Stimulated activated CD8-positive, alpha-beta memory T cell treated with anti-CD3 and anti-CD28 coated beads, Interleukin-12 subunit alpha, Interleukin-12 subunit beta, amount 100 ng/mL, for 24 hours (primary cell): ENCODE results near the gene TRABD2B.

ENCODE experiments used
- DNase-seq: peaks from one replicate; pipeline ENCODE4 v3.0.0-alpha.2; 2020; ENCODE audit errors: extremely low read depth

Gene TRABD2B

DNA sequence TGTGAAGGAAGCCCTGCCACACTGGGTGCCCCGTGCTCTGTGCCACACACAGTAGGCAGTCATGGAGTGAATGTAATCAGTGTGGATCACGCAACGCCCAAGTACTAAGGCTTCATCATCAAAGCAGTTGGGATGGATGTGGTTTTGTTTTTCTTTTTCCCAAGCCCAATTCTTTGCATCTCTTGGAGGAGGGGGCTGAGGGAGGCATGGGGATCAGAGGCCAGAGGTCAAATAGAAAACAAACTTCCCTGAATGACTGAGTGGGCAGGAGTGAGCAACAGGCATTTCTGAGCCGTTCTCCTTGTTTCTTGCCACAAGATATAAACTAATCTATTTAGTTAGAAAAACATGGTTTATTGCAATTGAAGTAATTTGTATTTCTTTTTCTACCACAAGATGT, 85.3 kb downstream of the TRABD2B start:
- no peak for DNase-seq

DNA sequence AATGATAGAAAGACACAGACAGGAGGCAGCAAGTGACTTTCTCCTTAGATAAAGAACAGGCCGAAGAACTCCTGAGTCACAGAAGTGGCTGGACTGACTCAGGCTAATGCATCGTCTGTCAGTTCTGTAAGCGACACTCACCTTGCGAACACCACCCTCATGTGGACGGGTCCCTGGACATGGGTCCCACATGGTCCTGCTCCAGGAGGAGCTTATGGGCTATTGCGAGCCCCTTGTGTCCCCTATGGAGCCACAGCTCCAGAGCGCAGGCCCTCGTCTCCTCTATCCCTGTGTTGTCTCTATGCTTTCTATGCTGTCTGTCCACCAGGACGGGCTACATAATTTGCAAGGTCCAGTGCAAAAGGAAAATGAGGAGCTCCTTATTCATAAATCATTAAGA, 85.8 kb downstream of the TRABD2B start:
- no peak for DNase-seq

DNA sequence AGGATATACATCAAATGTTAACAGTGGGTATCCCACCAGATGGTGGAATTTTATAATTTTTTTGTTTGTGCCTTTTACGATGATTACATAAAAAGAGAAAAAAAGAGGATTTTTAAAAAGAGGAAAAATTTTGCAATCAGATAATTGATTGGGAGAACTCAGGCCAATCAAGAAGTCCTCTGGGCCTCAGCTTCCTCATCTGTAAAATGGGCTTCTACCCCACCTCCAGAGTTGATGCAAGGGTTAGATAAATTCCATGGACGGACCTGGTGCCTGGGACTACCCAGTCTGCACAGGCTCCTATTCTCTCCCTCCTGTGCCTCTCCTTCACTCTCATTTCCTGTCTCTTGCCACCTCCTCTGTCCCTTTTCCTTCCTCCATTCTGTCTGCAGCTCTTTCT, 88.9 kb downstream of the TRABD2B start:
- DNase-seq: no peak

DNA sequence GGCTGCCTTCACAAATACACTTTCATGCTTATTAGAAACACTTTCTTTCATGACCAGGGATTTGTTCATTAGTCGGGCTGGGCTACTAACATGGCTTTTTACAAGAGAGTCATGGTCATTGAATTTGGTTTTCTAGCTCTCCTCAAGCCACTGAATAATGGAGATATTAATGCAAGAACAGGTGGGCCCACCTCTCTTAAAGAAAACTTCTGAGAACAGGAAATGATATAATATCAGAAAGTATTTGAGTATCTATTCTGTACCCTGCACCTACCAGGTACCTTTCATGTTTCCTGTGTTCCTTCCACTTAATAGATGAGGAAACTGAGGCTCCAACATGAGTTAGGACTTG, 90.0 kb downstream of the TRABD2B start:
- DNase-seq: no peak

DNA sequence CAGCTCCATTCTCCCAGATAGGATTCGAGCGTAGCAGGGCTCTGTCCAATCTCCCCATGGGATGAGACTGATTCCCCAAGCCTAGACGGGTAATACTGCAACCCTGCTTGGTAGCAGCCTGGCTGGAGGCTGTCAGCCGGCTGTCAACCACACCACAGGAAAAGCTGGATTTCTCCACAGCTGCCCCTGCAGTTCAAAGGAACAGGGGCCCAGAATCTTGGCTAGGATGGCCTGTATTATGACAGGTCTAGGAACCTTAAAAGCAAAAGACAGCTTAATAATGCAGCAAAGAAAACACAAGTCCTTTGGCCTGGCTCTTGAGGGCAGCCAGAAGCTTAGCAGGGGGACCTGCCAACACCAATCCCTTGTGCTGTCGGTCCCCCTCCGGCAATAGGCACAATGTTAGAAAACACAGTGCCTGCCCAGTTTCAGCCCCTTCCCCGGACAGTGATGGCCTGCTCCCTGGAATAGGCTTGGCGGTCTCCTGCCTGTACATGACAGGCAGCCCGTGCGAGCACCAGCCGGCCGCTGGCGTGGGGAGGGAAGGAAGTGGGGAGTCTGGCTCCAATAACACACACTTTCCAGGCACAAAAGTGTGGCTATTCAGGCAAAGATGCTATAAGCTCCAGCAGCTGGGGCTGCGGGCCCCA, 90.5 kb downstream of the TRABD2B start:
- no peak for DNase-seq

DNA sequence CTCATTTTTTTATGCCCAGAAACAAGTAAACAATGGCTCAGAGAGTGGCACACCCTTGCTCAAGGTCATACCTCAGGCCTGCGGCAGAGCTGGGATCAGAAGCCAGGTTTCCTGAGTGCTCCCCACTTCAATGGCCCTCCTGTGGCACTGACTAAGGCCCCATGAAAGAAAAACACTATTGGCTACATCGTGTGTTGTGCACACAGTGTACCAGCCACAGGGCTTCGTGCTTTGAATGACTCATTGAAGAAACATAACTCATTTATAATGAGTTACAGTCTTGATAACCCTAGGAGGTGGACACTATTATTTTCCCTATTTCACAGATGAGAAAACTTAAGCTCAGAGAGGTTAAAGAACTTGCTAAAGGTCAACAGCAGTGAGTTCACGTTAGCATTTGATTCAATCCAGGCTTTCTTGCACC, 91.2 kb downstream of the TRABD2B start:
- no peak for DNase-seq

DNA sequence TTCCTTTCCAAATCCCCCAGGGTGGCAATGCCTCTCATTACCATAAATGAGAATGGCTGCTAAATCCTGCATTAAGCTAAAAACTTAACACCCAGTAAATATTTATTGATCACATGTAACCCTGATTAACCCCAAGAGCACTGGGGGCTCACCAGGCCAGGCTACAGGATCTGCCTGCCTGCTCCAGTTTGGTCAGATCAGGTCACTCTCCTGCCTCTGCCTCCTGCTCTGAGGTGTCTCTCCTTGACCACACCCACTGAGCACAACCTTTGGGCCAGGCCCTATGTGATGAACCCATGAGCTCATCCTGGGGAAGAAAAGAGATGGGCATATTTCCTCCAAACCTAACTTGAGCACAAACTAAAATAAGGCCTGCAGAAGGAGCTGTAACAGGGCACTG, 93.5 kb downstream of the TRABD2B start:
- DNase-seq: no peak

DNA sequence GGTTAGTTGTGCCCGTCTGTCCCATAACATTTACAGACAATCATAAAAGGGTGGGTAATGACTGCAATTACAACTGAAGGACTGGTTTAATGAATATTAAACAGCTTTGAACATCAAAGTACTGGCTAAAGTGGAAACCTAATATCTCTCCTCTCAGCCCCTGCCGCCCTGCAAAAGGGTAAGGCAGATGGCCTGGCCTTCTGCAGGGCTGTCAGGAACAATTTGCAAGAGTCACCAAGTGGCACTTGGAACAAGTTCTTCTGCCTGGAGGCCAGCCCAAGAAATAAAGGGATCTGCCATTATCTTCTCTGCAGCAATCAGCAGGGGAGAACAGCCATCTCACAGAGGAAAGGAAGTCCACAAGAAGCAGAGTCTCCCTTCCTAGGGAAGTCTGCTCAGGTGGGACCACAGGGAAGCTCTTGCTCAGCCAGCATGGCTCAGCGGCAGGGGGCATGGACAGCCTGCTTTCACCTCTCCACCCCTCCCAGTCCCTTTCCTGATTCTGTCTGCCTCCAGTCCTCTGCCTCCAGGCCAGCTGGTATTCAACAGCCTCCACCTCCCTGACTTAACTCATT, 96.1 kb downstream of the TRABD2B start:
- DNase-seq: no peak

DNA sequence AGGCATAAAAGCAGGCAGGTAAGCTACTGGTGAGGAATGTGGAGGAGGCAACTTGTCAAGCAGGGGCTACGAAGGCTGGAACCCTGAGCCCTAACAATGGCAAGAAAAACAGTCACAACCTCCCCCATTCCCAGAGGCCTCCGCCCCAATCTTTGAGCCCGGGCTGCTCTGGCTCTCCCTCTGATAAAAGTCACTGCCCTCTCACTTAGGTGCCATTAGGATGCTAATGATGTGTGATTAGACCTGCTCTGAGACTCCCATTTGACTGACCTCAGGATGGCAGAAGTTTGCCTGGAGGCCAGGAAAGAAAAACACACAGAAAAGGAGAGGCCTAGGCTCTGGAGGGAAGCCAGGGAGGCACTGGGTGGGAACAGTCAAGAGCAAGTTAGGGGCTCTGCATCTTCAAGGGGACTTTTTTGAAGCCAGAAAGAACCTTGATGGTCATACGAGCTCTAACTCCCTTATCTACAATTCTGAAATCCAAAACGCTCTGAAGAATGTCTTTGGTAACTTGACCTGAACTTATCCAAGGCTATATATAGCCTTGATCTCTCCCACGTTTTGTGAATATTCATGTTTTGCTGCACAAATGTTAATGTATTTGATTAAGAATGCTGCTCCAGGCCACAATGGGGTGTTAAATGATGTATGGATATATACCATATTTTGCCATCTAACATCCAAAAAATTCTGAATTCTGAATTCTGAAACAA, 98.9 kb downstream of the TRABD2B start:
- DNase-seq: no peak

DNA sequence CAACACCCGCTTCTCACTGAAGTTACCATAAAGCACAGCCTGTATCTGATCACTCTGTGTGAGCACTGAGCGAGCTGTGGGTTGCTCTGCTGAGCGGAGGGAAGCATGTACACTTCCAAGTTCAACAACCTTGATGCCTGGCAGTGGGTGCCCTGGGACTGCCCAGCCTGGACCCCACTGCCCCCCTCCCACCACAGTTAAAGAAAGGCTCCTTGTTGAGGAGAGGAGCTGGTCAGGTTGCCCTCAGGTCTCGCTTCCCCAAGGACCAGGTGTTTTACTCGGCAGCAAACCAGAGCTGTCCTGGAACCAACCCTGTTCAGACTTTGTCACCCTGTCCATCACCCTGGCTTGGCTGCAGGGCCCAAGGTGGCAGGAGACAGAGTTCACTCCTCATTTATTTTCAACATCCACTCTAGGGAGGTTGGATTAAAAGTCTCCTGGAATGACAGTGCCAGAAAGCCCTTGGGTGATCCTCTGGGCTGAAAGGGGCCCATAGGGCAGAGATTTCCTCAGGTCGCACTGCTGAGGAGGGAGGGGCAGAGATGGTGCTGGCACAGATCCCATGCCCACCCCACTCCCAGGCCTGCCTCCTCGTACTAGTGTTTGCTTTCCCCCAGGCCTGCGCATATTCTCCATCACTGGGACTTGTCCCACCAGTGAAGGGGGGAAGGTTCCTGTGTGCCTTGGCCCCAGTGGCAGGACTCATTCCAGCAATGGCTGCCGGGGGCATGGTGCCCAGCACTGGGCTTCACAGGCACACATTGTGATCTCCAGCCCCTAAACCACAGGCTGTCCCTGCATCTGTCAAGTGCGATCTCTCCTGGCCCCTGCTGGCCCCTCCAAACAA, 101.7 kb downstream of the TRABD2B start:
- DNase-seq: no peak

DNA sequence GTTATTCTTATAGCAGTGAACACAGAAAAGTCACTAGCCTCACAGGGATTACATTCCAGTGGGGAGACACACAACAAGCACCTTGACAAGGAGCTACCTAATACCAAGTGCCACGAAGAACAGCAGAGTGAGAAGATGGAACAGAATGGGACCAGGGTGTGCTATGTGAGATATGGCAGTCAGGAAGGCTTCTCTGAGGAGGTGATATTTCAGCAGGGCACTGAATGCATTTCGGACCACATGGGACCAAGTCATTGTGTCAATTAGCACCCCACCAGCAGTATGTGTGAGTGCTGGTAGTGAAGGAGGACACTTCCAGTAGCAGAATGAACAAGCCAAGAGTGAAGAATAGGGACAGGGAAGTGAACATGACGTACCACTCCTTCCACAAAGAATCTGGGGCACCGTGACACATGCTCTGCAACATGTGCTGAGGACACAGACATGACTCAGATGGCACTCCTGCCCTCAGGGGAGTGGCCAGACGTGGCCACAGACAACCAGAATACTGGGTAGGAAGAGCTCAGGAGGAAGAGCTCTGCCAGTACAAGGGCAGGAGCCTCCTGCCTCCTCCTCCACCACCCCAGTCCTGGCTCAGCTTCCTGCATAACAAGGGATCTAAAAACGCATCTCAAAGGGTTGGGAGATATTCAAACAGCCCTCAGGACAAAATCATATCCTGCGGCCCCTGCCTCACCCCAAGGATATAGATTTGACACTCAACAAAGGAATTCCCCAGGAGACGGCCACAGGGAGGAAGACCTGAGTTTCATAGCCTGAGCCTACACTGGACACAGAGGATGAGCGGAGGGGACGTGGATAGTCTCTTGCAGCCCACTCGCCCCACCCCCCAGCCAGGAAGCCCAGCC, 102.5 kb downstream of the TRABD2B start:
- DNase-seq: no peak

DNA sequence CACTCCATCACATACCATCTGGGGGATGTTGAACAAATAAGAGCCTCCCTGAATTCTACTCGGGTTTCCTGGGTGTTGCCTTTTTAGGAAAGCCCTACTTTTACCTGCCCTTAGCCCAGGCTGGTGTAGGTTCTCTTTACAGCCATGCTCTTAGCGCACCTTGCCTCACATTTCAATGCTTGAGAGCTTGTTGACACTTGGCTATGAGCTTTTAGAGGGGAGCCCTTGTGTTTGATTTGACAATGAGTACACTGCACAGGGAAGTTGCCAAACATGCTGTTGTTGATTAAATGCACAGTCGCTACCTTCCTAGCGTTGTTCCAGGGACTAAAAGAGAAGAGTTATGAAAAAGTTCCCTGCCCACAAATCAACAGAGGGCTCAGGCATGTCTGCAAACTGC, 103.8 kb downstream of the TRABD2B start:
- DNase-seq: no peak

DNA sequence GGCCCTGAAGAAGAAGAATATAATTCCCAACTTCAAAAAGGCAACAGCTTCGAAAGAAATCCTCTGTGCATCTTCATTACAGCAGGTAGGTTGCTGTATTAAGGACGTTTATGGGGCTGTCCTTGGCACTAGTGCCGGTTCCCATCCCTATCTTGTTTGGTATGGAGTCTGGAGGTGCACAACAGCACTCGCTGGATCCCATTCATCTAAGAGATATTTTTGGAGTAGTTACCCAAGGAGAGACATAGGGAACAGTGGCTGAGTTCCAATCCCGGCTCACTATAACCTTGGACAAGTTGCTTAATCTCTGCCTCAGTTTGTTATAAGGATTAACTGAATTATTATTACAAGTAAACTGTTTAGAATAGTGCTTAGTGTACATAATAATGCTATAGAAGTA, 106.4 kb downstream of the TRABD2B start:
- no peak for DNase-seq

DNA sequence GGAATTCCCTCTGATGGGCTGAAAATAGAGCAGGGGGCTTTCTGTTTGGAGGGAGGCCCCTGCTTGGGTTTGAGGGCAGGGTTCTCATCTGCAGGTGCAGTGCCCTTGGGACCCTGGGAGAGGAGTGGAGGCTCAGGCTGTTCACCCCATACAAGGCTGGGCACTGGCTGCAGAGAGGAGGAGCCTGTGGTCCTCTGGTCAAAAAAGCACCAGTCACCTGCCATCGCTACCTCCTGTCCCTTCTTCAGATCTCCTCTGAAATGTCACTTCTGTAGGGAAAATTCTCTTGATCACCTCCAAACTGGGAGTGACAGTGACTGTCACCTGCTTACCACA, 108.9 kb downstream of the TRABD2B start:
- no peak for DNase-seq

DNA sequence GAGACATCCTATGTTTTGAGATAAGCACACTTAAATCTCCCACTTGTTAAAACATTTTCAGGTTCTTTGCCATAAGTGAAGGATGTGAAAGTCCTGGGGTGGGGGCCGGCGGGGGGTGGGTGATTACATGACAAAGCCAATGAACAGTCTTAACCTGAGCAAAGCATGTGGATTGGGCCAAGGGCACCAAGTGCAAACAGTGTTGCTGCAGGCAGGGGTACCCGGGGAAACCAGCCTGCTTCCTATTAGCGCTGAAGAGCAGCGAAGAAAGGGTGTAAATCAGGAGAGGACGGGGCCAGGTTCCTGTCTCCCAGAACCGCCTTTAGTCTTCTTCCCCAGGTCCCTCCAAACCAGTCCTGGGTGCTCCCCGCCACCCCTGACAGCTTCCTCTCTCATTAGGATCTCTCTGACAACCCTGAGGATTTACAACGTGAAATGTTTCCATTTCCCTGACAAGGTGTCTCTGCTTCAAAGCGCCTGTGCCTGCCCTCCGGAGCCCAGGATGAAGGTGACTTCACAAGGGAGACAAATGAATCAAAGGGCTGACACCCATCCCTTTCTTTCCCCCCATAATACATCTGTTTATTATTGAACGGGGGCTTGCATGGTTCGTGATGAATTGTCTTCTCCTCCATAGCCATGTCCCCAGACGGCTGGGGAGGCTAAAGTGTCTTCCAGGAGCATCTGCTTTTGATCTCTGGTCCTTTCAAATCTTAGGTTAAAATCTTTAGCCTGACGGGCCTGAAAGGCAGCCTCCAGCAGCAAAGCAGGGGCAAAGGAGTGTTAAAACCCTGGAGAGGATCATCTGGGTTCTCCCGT, 109.5 kb downstream of the TRABD2B start:
- no peak for DNase-seq

DNA sequence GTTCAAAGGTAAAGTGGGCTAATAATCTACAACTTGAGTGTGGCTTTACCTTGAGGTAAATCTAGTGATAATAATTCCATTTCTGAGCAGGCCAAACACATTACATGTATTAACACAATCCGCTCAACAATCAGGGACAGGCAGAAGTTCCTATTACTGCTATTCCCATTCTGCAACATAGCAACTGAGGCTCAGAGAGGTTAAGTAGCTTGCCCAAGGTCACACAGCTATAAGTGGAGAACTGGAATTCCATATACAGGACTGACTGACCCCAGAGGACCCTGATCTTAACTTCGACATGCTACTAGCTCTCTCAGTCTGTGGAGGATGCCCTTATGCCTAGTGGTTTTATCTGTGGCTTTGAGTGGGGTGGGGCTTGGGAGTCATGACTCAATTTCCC, 110.1 kb downstream of the TRABD2B start:
- DNase-seq: no peak

DNA sequence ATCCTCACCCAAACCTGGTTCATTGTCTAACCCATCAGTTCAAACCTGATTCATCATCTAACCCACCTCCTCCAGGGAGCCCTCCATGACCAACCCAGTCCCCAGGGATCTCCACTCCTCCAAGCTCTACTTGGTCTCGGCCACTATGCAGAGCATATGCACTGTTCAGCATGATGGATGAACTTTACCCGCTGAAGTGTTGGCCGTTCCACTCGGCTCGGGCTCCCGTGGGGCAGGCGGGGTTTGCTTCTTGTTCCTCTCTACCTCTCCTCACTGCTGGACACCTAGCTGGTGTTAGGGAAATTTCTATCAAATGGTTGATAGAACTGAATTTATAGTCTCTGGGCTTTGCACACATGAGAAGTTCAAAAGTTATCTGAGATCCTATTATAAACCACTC, 111.0 kb downstream of the TRABD2B start:
- DNase-seq: no peak

DNA sequence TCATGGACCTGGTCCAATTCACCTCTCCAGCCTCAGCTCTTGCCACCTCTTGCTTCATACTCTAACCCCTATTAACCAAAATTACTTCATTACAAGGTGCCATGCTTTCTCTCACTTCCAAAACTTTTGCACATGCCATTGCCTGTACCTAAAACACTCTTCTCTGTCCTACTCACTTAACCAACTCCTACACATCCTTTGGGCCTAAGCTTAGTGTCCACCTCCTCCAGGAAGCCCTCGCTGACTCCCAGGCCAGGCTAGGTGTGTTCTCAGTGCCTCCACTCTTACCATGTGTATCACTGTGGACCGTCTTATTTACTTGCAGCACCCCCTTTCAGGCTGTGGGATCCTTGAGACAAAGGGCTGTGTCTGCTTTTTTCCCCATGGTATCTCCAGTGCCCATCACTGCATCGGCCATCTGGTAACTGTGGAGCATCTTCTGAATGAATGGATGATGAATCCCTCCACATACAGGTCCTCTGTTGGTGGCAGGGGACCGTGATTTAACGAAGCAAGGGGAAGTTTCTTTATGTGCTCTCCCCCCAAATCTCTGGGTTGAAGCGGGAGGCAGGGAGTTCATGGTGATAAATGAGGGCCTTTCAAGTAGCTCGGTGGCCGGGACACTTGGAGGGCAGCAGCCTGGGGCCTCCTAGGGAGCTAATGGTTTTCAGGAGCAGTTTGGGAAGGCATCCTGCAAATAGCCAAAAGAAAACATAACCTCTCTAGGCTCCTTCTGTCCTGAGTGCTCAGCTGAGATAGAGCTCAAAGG, 111.9 kb downstream of the TRABD2B start:
- no peak for DNase-seq

DNA sequence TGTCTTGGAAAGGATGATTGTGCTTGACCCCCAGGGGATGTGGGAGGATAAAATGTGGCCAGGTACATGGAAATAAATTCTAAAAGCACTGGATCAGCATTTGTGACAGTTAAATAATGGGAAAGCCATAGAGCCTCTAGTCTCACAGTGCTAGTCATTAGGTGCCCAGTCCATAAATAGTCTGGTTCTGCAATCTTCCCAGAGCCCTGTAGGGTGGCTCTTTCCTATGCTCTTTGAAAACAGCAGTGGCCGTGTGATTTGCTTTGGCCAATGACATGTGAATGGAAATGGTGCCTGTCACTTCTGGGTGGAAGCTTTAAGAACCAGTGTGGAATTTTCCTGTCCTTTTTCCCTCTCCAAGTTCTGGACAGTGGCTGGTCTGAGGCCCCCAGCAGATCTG, 113.2 kb downstream of the TRABD2B start:
- DNase-seq: no peak
